Right atrium auricular region (tissue), 2 donors: Measurements from ENCODE around the gene GDAP2. TPM values are rescaled to one million over a fixed set of nuclear protein-coding genes. Genes with fewer than 3 reads are reported as not detected.

ENCODE experiments used
- DNase-seq: peaks from one replicate; pipeline ENCODE4 v3.0.0-alpha.2; 2019; ENCODE audit warnings: low spot score
- H3K27ac ChIP-seq, 2 donors: fragments of 200-600 bp; sonication (generic); 1 replicate in 1 of 2; 2 replicates in 1 of 2; pipeline ENCODE4 v1.5.1; 2016 to 2019
- H3K27me3 ChIP-seq, 2 donors: fragments of 200-600 bp; sonication (generic); one replicate each; pipeline versions ENCODE4 v1.5.1 to v1.6.0; 2017 to 2019
- H3K36me3 ChIP-seq: fragments of 200-600 bp; sonication (generic); one replicate; pipeline ENCODE4 v1.5.1; 2016
- H3K4me1 ChIP-seq, 2 donors: fragments of 200-600 bp; sonication (generic); one replicate each; pipeline versions ENCODE4 v1.5.1 to v1.6.0; 2017 to 2019
- H3K4me3 ChIP-seq, 2 donors: fragments of 200-600 bp; sonication (generic); 1 replicate in 1 of 2; 2 replicates in 1 of 2; pipeline ENCODE4 v1.5.1; 2017 to 2019; ENCODE audit warnings: mild to moderate bottlenecking in 1 of 2, moderate library complexity in 1 of 2
- H3K9me3 ChIP-seq, 2 donors: fragments of 200-600 bp; sonication (generic); one replicate each; pipeline ENCODE4 v1.5.1; 2019
- CTCF ChIP-seq, 2 donors: fragments of 200-600 bp; sonication (generic); IDR thresholded peaks; one replicate each; pipeline ENCODE4 v1.5.1; 2019; ENCODE audit warnings: antibody characterized with exemption in 2 of 2
- total RNA-seq, 2 donors: library from RNA; depleted of rRNA; stranded (reverse); fragments of >200 nt; gene quantifications; one replicate each; pipeline ENCODE4 v1.1.0, GENCODE V29; 2016

GDAP2 gene
- total RNA-seq, 2 donors from 2014 or later: 13.2 to 13.4 TPM

- Histone ChIP-seq H3K27ac (no peak overlapping the region), H3K27me3 (no peaks in the 10 kb centered on the region), H3K4me1 (no peaks in the 10 kb centered on the region), H3K36me3 (no peaks in the 10 kb centered on the region), H3K9me3 (no peaks in the 10 kb centered on the region), H3K4me3 (no peak overlapping the region)
- no peak for DNase-seq
- no peak for TF ChIP-seq CTCF (IDR thresholded peaks at IDR 0.05)
These were observed 39.0 kb downstream of the GDAP2 start for GRCh38 chr1:117890452-117890851.

DNA sequence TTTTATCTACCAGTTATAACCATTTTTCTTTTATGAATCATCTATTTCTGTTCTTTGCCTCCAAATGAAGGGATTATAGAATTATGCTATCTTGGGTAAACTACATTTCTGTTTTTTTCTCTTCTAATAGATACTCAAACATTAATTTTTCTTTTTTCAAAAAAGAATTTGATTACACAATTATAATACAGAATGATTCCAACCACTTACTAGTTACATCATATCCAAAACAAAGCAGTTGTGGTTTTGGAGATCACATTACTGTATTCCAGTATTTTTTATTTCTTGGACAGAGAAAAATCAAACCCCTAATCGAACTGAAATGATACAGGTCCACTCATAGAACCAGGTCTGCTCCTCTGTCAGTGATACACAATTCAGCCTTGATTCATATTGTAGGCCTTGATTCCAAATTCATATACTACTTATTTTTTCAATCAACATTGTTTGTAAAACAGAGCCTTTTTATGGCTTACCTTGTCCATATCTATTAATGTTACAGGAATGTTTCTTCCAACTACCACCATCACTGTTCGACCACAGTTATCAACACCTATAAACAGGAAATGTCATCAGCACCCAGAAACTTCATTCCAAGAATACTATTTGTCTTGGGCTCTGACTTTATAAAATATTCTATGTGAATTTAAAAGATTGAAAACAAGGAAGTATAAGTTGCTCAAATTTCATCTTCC lies 43.2 kb downstream of the GDAP2 start:
- Histone ChIP-seq H3K36me3 (peaks cover 11% of the 10 kb centered on the region), H3K4me1 (no peaks in the 10 kb centered on the region), H3K27me3 (no peaks in the 10 kb centered on the region), H3K27ac (no peak overlapping the region), H3K9me3 (no peaks in the 10 kb centered on the region), H3K4me3 (no peak overlapping the region)
- DNase-seq: no peak
- no peak for TF ChIP-seq CTCF (IDR thresholded peaks at IDR 0.05)

DNA sequence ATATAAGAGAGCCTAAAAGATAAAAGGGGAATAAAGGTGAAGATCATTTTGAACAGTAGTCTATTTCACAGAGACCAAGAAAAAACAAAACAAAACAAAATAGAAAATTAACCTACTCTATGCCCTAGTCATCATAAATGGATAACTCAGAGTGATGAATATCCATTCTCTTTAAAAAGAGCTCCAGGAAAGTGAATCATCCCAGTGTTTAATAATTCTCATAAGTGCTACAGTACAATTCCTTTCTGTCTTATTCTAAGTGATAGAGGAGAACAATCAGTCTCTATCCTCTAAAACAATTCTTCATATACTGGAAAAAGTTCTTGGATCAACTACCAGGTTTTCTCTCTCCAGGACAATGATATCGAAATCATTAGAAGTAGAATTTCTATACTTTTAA lies 45.8 kb downstream of the GDAP2 start:
- H3K4me1 ChIP-seq: no peaks in the 10 kb centered on the region
- H3K4me3 ChIP-seq: no peak overlapping the region
- H3K36me3 ChIP-seq: peaks cover 31% of the 10 kb centered on the region
- H3K27me3 ChIP-seq: no peaks in the 10 kb centered on the region
- H3K9me3 ChIP-seq: no peaks in the 10 kb centered on the region
- TF ChIP-seq CTCF (IDR thresholded peaks at IDR 0.05): no peak
- no peak for DNase-seq
- no peak overlapping the region for H3K27ac ChIP-seq

DNA sequence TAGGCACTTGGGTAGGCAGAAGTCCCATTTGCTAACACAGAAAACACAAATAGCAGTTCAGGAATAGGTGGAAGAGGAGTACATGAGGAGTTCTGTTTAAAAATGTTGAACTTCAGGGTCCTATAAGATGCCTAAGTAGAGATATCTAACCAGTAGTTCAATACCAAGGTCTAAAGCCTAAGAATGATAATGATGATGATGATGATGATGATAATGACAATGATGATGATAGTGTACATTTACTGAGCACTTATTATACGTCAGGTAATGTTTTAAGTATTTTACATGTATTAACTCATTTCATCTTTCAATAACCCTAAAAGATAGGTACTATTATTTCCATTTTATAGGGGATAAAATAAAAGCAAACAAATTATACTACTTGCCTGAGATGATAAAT lies 50.1 kb downstream of the GDAP2 start:
- no peaks in the 10 kb centered on the region for H3K27me3 ChIP-seq
- H3K9me3 ChIP-seq: no peaks in the 10 kb centered on the region
- H3K4me3 ChIP-seq: no peak overlapping the region
- peaks cover 60% of the 10 kb centered on the region for H3K36me3 ChIP-seq
- H3K4me1 ChIP-seq: no peaks in the 10 kb centered on the region
- no peak overlapping the region for H3K27ac ChIP-seq
- no peak for DNase-seq
- no peak for TF ChIP-seq CTCF (IDR thresholded peaks at IDR 0.05)

- peaks cover 64% of the 10 kb centered on the region for H3K36me3 ChIP-seq
- no peak overlapping the region for H3K4me3 ChIP-seq
- H3K4me1 ChIP-seq: no peaks in the 10 kb centered on the region
- no peak for TF ChIP-seq CTCF (IDR thresholded peaks at IDR 0.05)
- H3K9me3 ChIP-seq: no peaks in the 10 kb centered on the region
- no peak for DNase-seq
- H3K27ac ChIP-seq: no peak overlapping the region
- H3K27me3 ChIP-seq: no peaks in the 10 kb centered on the region
These were observed 51.6 kb downstream of the GDAP2 start for GRCh38 chr1:117877823-117878222.

- H3K27me3 ChIP-seq: no peaks in the 10 kb centered on the region
- DNase-seq: no peak
- no peak for TF ChIP-seq CTCF (IDR thresholded peaks at IDR 0.05)
- no peak overlapping the region for H3K4me3 ChIP-seq
- H3K36me3 ChIP-seq: peaks cover 53% of the 10 kb centered on the region
- H3K9me3 ChIP-seq: no peaks in the 10 kb centered on the region
- no peaks in the 10 kb centered on the region for H3K4me1 ChIP-seq
- no peak overlapping the region for H3K27ac ChIP-seq
These were observed 58.4 kb downstream of the GDAP2 start for GRCh38 chr1:117871013-117871412.
